PC-9 (cell line): ENCODE results near the gene EIF5. TPM values are rescaled to one million over a fixed set of nuclear protein-coding genes. Genes with fewer than 3 reads are reported as not detected.

Experiments
- BruUV-seq: library from RNA; stranded (reverse); fragments of 400-500 nt; replicated peaks from 2 replicates; lab custom pipeline; 2021; lab: Mats Ljungman, UMichigan
- CTCF ChIA-PET: fragments of 300-600 bp; sonication (Branson Sonifier 250); formaldehyde crosslinking; loops from one replicate; lab custom pipeline; 2022; ENCODE audit warnings: antibody characterized with exemption; lab: Charles Lee
- POLR2A ChIA-PET: fragments of 300-600 bp; sonication (Branson Sonifier 250); formaldehyde crosslinking; loops from one replicate; lab custom pipeline; 2022; ENCODE audit warnings: antibody characterized with exemption; ENCODE audit not compliant: unreplicated experiment; lab: Charles Lee
- DNase-seq, 2 experiments: peaks; one replicate each; pipeline versions ENCODE4 v3.0.0 to v3.0.0-alpha.2; 2015 to 2022; ENCODE audit warnings: mixed read lengths in 1 of 2
- H2AFZ ChIP-seq: fragments of 200-600 bp; sonication (generic); 2 replicates; pipeline ENCODE4 v1.8.1; 2017; ENCODE audit warnings: antibody characterized with exemption
- H3F3A ChIP-seq: fragments of 200-600 bp; sonication (generic); 2 replicates; pipeline ENCODE4 v1.8.1; 2017; ENCODE audit warnings: antibody characterized with exemption, mild to moderate bottlenecking, low read depth; ENCODE audit not compliant: insufficient read depth
- H3K27ac ChIP-seq: fragments of 200-600 bp; sonication (generic); 2 replicates; pipeline ENCODE4 v1.6.1; 2016; ENCODE audit warnings: mixed run types
- H3K27me3 ChIP-seq: fragments of 200-600 bp; sonication (generic); 2 replicates; pipeline ENCODE4 v1.6.1; 2016; ENCODE audit warnings: low read depth, mixed run types; ENCODE audit not compliant: insufficient read depth
- H3K36me3 ChIP-seq: fragments of 200-600 bp; sonication (generic); 2 replicates; pipeline ENCODE4 v1.6.1; 2016; ENCODE audit warnings: low read depth, mixed run types
- H3K4me1 ChIP-seq: fragments of 200-600 bp; sonication (generic); replicated peaks from 2 replicates; pipeline ENCODE4 v1.6.1; 2016; ENCODE audit warnings: mixed run types; ENCODE audit not compliant: insufficient read depth
- H3K4me2 ChIP-seq: fragments of 200-600 bp; sonication (generic); 2 replicates; pipeline ENCODE4 v1.6.1; 2017; ENCODE audit warnings: mixed run types
- H3K4me3 ChIP-seq: fragments of 200-600 bp; sonication (generic); 2 replicates; pipeline ENCODE4 v1.6.1; 2016; ENCODE audit warnings: mixed run types
- H3K79me2 ChIP-seq: fragments of 200-600 bp; sonication (generic); 2 replicates; pipeline ENCODE4 v1.6.1; 2017; ENCODE audit warnings: low read depth, mixed run types
- H3K9me2 ChIP-seq: fragments of 200-600 bp; sonication (generic); 2 replicates; pipeline ENCODE4 v1.8.1; 2017; ENCODE audit warnings: mild to moderate bottlenecking; ENCODE audit not compliant: insufficient read depth
- H3K9me3 ChIP-seq: fragments of 200-600 bp; sonication (generic); 2 replicates; pipeline ENCODE4 v1.8.1; 2016; ENCODE audit warnings: low read depth; ENCODE audit not compliant: insufficient read depth
- H4K20me1 ChIP-seq: fragments of 200-600 bp; sonication (generic); 2 replicates; pipeline ENCODE4 v1.8.1; 2017; ENCODE audit not compliant: insufficient read depth
- EZH2 ChIP-seq: fragments of 200-600 bp; sonication (generic); IDR thresholded peaks from 2 replicates; pipeline ENCODE4 v1.8.0; 2017; ENCODE audit warnings: antibody characterized with exemption, low read depth
- intact Hi-C: fragments of 100-400 bp; cut with micrococcal nuclease; formaldehyde crosslinking; loops from one replicate; pipeline ENCODE4 v1.10.0; 2022; ENCODE audit not compliant: unreplicated experiment
- total RNA-seq: library from RNA; stranded (reverse); gene quantifications from 2 replicates; pipeline ENCODE4 v1.2.3, GENCODE V29; 2021
- TF ChIP-seq, protein P1 (sequence below): fragments of 200-600 bp; sonication (generic); conservative IDR thresholded peaks from 2 replicates; pipeline ENCODE4 v1.6.1; 2017; ENCODE audit warnings: mixed run types, antibody characterized with exemption, mild to moderate bottlenecking, moderate library complexity

The EIF5 gene
- total RNA-seq, 1 experiment from 2014 or later, result 330 TPM

DNA sequence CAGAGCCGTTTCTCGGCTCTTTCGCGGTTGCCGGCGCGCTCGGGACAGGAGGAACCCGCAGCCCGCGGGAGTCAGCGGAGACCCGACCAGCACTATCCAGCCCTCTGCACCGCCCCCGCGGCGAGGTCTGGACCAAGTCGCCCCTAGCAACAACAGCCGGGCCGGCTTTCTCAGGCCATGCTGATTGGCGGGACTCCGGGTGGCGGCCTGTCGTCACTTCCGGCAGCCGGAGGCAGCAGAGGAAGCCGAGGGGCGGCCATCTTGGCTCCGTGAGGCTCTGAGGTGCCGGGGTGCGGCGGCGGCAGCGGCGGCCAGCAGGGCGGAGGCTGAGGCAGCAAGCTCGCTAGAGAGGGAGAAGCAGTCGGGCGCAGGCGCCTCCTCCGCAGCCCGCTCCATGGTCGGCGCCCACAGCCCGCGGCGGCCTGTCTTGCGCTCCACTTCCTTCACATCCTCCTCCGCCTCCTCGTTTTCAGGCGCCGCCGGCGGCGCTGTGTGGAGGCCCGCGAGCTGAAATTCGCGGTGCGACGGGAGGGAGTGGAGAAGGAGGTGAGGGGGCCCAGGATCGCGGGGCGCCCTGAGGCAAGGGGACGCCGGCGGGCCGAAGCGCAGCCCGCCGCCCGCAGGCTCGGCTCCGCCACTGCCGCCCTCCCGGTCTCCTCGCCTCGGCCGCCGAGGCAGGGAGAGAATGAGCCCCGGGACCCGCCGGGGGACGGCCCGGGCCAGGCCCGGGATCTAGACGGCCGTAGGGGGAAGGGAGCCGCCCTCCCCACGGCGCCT is 51.3 kb downstream of the EIF5 start, which contains the start of gene MARK3:
TSS of gene MARK3 (plus strand) at position 264 of the 777 bp plus-strand sequence. CDS start 615 bp downstream, outside the sequence.
- peak within 1 kb of the TSS; percentile 72 for H3K4me3 ChIP-seq
- POLR2A ChIA-PET, result interaction anchor here (0.6 kb wide), 1 partner anchor 176 kb away, joined by 3 read pairs; no protein-coding TSS in a partner anchor
- peak; percentile 98 to 100 for DNase-seq
- H3K27me3 ChIP-seq, result no peaks in the 10 kb centered on the region
- peak within 1 kb of the TSS; percentile 83 for H2AFZ ChIP-seq
- H3K4me1 ChIP-seq, result peaks cover 32% of the 10 kb centered on the region
- peaks cover 27% of the 10 kb centered on the region for H3F3A ChIP-seq
- peaks cover 35% of the 10 kb centered on the region for H4K20me1 ChIP-seq
- intact Hi-C loops, result loop anchor here (2.0 kb wide), 1 partner anchor 51 kb away; the partner anchor contains the start of gene EIF5
- H3K9me2 ChIP-seq, result peaks cover 4% of the 10 kb centered on the region; the same call in 1 of the 2 replicates
- no TSS peak for BruUV-seq
- 0 out of 2 replicates have a peak, but pooled peaks cover 3% of the 10 kb centered on the region for H3K9me3 ChIP-seq
- H3K4me2 ChIP-seq, result peak within 1 kb of the TSS; percentile 92
- CTCF ChIA-PET, result no interaction called here
- H3K79me2 ChIP-seq, result peaks cover 62% of the 10 kb centered on the region
- peaks cover 8% of the 10 kb centered on the region; the same call in 1 of the 2 replicates for H3K36me3 ChIP-seq
- TF ChIP-seq, protein P1, sequence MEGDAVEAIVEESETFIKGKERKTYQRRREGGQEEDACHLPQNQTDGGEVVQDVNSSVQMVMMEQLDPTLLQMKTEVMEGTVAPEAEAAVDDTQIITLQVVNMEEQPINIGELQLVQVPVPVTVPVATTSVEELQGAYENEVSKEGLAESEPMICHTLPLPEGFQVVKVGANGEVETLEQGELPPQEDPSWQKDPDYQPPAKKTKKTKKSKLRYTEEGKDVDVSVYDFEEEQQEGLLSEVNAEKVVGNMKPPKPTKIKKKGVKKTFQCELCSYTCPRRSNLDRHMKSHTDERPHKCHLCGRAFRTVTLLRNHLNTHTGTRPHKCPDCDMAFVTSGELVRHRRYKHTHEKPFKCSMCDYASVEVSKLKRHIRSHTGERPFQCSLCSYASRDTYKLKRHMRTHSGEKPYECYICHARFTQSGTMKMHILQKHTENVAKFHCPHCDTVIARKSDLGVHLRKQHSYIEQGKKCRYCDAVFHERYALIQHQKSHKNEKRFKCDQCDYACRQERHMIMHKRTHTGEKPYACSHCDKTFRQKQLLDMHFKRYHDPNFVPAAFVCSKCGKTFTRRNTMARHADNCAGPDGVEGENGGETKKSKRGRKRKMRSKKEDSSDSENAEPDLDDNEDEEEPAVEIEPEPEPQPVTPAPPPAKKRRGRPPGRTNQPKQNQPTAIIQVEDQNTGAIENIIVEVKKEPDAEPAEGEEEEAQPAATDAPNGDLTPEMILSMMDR, result peak; percentile 53; the same call in 1 of the 2 replicates
- no peak for TF ChIP-seq EZH2
- H3K27ac ChIP-seq, result peak within 1 kb of the TSS; percentile 66

DNA sequence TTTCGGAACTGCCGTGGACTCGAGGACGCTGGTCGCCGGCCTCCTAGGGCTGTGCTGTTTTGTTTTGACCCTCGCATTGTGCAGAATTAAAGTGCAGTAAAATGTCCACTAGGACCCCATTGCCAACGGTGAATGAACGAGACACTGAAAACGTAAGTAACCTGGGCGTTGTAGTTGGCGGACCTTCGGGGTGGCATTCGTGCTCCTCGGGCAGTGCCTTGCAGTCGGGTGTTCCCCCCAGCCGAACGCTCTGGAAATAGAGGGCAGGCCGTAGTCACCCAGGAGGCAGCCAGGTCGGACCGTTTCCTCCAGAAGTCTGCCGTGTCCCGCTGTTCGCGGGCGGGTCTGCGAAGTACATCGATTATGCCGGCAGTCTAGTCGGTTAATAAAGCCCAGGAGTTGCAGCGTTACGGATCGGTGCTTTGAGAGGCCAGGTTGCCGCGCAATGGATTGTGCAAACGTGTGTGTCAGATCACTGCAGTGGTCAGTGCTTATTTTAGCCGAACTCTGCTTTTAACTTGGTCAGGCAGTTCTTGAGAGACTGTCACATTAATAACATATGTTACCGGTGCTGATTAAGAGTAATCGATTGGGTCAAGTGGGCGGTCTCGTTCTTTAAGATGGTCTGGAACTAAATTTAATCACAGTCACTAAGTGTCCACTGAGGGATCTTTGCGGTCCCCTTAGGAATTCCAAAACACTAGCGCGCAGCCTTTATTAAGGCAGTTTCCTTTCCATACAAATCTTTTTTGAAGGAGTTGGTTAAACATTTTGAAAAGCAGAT is 52.1 kb downstream of the EIF5 start:
- H3K9me2 ChIP-seq, result peaks cover 4% of the 10 kb centered on the region; the same call in 1 of the 2 replicates
- peak overlapping the region; percentile 72 for H3K4me3 ChIP-seq
- H3K4me2 ChIP-seq, result peak overlapping the region; percentile 92
- peaks cover 8% of the 10 kb centered on the region; the same call in 1 of the 2 replicates for H3K36me3 ChIP-seq
- peak overlapping the region; percentile 83; the same call in 1 of the 2 replicates for H2AFZ ChIP-seq
- 0 out of 2 replicates have a peak, but pooled peaks cover under 1% of the 10 kb centered on the region for H3K9me3 ChIP-seq
- H4K20me1 ChIP-seq, result peaks cover 43% of the 10 kb centered on the region
- peaks cover 35% of the 10 kb centered on the region for H3F3A ChIP-seq
- peaks cover 38% of the 10 kb centered on the region for H3K4me1 ChIP-seq
- H3K27ac ChIP-seq, result peak overlapping the region; percentile 66
- POLR2A ChIA-PET, result interaction anchor here (0.5 to 0.6 kb wide), 2 partner anchors 175 to 494 kb away, joined by 3 to 7 read pairs; no protein-coding TSS in a partner anchor
- CTCF ChIA-PET, result no interaction called here
- TSS peak; percentile 27 for BruUV-seq
- intact Hi-C loops, result loop anchor here (2.0 kb wide), 2 partner anchors 31 to 51 kb away; partner anchors contain the start of gene EIF5
- TF ChIP-seq EZH2, result no peak
- TF ChIP-seq, protein P1, result peak; percentile 36; the same call in 1 of the 2 replicates
- DNase-seq, result peak; percentile 41 to 50
- H3K79me2 ChIP-seq, result peaks cover 69% of the 10 kb centered on the region
- no peaks in the 10 kb centered on the region for H3K27me3 ChIP-seq
